Measurements from ENCODE around the gene LMO1.

Gene LMO1

DNA sequence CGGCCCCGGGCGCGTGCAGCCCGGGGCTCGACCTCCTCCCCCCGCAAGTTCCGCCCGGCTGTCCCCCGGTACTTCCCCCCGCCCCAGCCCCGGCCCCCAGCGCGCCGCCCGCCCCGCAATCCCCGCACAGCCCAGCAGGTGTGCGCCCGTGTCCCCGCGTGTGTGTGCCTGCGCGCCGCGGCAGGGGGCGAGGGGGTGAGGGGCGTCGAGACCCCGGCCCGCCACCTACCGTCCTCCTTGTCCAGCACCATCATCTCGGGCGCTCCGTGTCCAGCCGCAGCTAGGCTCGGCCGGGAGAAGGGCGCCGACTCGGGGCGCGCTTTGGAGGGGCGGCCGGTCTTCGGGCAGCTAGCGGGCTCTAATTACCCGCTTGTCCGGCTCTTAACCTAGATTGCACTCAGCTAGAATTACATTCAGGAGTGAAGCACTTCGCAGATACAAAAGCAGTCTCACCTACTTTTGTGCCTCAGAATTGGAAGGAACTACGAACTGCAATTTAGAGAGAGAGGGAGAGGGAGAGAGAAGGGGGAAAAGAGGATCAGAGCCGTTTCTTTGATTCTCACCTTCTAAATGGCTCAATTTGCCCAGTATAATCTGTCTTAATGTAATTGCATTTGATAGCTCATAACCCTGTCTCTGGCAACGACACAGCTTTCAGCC is 439 bp downstream of the LMO1 start:
- DNase-seq (ENCODE audit: low read depth): no peak

DNA sequence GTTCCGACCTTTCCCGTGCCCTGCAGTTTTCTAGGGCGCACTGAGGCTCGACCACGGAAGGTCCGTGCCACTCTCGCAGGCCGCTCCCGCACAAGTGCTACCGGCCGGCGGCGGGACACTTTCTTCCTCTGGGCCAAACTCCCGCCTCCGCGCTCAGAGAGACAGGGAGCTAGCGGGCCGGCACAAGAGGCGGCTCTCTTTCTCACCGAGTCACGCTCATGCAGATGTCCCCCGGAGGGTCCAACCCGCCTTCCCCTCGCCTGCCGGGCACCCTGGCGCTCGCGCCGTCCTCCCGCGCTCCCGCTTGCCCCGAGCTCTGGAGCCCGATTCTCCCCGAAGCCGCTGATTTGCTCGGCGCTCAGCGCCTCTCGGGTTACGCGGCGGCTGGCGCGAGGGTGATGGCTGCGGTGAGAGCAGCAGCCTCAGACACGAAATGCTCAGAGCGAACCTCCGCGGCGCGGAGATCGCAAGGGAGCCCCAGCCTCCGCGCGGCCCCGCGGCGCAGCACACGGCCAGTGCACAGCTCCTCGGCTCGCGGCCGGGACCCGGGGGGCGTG is 1.0 kb downstream of the LMO1 start:
- DNase-seq (ENCODE audit: low read depth): no peak

DNA sequence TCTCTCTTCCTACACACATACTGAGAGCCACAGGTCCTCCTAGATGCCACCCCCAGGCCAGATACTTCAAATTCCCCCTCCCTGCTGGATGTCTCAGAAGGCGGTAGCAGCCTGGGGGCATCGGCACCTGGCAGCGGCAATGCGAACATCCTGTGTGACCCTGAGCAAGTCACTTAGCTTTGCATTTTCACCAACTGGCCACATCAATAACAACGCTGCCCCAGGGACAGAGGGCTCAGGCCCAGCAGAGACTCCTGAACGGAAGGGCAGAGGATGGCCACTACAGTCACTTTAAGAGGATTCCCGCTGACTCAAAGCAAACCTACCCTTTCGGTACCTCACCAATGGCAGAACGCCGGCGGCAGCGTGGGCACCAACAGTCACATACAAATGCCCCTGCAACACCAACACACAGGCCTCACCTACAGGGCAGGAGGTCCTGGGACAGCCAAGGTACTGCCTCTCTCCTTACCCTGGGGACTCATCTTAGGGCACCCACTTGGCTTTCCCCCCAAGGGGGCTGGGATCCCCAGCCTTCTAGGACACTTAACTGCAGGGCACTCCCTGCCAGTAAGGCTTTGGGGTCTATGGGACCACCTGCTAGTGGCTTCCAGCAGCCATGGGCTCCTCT is 1.6 kb downstream of the LMO1 start:
- DNase-seq (ENCODE audit: low read depth): no peak

DNA sequence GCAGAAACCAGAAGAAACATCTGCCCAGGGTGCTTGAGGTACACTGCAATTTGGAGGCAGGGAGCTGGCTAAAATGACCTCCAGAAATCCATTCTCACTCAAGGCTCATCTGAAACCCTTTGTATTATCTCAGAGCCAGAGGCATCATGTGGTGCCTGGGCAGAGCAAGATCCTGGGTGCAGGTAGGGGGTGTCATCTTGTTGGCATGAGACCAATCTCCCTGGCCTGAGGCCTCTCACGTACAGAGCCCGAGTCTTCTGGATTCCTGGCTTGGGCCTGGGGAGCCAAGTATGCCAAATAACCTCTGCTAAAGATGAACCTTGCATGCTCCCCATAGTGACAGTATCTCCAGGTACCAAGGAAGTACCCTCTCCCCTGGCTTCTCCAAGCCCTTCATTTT is 2.4 kb downstream of the LMO1 start:
- DNase-seq (ENCODE audit: low read depth): no peak

DNA sequence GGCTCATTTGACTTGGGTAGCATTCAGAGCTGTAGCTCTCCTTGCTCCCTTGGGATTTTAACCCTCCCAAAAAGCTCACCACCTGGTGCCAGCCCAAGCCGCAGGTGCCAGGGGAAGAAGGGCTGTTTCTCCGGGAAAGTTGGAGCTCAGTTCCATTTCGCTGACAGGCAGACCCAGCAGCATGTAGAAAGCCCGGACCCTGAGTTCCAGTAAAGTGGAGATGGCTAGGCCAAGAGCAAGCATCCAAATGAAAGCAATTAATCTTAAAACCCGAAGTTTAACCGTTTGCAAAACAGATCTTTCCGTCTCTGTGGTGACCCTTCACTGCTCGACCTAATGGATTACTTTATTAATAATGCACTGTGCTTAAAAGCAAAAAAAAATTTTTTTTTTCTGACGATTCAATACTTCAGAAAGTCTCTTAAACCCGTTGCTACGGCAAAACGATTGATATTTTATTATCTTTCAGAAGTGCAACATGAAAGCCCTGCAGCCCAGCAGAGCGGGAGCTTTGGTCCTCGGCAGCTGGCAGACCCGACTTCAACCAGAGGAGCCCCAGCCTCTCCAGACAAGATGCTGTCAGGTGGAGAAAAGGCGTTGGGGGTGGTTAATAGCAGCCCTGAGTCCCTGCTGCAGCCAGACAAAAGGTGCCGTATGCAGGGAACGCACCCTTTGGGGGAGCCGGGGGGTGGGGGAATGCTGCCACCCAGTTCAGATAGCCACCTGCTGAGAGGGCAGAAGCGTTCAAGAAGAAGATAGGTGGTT is 3.3 kb downstream of the LMO1 start:
- DNase-seq (ENCODE audit: low read depth): no peak

DNA sequence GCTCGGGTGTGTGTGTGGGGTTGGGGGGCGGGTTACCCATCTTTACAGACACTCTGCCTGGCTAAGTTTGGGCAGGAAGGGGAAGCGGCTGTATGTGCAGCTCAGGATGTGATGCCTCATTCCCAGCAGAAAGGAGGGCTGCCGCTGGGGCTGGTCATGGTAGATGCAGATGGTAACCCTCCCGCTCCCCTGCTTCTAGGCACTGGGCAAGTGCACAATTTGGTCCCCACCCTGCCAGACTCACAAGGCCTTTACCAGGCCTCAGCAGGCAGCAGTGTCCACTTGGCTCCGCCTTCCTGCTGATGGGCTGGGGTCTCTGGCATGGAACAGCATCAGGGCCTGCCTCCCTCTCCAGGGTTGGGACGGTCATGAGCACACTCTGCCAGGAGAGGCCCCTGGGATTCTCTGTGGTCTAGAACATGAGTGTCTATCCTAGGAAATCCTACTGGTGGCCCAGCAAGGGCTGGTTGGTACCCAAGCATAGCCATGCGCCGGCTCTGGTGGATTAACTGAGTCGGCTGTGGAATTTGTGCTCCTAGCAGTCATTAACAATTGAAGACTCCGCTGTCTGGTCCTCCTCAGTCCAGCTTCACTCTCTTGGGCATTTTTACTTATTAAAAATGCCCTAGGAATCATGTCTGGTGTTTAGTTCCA is 4.2 kb downstream of the LMO1 start:
- no peak for DNase-seq (ENCODE audit: low read depth)

DNA sequence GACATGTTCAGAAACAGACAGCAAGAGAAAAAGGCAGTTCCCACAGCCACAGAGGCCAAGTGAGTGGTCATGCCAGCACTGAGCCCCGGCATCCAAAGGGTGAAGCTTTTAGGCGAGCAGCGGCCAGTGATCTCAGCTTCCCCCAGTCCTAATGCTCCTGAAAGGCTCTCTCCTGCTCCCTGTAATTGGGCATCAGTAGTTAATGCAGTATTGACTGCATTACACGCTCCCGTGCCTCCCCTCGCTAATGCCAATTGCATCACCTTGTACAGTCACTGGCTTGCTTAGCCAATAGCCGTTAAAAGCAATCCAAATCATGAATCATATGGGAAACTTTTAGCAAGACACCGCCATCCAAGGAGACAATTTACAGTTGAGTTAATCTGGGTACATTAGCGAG is 4.9 kb downstream of the LMO1 start:
- DNase-seq (ENCODE audit: low read depth): no peak

DNA sequence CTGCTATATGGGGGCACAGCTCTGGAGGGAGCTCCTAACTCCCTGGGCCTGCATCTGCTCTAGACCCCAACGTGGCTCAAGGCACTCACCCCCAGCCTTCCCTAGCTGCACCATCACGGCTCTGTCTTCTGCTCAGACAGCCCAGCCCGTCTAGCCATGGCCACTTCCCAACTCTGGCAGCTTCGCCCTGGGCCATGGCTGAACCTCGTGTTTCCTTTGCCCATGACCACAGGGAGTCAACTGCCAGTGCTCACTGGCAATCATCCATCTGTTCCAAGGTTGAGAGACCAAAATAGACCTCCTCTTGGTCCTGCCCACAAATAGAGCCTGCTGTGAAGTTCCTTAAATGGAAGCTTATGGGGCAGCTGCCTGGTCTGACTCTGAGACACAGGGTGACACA is 5.4 kb downstream of the LMO1 start:
- DNase-seq (ENCODE audit: low read depth): no peak

DNA sequence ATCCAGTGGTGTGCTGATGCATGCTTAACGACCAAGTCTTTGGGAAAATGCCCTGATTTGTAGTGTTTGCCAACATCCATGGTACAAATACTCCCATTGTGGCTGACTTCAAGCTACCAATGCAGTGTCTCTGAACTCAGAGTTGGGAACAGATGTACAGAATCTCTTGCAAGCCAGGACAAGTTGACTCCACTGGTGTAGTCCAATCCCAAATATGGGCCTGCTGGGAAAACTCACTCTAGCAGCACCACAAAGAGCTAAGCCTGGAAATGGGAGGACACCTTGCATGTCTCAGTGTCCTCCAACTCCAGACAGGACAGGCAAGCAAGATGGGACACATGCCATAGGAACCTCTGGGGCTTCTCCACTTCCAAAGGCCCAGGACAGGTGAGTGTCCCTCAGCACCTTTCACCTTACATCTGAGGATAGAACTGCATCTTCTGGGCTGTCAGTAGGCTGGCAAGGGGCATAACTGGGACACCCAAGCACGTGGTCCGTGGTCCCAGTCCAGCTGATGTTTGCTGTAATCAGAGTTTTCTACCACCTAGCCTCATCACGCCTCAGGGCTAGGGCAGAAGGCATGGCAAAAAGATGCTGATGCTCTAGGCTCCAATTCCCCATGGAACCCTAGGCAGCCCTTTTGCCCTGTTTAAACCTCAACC is 6.5 kb downstream of the LMO1 start:
- DNase-seq (ENCODE audit: low read depth): no peak

DNA sequence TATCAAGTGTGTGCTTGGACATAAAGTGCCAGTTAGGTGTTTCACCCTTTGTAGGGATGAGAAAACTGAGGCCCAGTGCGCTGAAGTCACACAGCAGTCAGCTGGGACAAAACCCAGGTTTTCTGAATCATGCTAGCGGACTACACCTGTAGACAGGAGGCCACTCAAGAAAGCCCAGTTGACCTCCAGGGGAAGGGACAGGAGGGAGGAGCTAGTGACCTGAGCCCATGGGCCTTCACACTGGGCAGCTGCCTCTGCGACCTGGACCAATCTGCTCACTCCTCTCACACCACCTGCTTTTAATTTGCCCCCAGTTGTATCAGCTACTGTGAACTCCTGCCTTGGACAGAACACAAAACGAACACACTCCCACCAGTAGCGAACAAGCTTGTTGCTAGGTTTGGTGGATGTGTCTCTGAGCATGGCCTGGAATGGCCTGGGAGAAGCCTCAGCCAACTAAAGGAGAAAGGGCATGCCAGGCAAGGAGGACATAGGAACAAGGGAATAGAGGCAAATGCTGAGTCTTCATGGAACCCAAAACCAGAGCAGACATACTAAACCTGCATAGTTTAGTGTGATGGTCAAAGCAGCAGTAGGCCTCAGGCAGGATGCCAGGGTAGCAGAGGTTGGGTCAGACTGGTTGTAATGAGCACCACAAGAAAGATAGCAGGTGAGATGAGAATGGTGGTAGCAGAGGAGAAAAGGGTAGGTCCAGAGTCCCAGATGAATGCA is 7.2 kb downstream of the LMO1 start:
- DNase-seq (ENCODE audit: low read depth): no peak

DNA sequence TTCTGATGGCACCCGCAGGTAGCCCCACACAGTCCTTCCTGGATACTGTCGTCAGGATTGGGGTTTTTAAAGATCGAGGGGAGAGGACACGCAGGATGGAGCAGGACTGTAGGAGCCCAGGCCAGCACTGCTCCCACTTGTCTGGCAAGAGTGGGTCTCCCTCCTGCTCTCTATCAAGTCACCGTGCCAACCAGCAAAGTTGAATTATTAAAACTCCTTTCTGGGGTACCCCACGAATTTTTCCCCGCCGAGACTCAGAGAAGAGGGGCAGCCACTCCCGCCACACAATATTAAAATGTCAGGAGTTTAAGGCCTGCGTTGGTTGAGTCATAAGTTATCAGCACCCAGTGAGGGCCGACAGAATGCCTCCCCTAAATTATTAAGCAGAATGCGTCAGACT is 10.1 kb downstream of the LMO1 start:
- no peak for DNase-seq (ENCODE audit: low read depth)

DNA sequence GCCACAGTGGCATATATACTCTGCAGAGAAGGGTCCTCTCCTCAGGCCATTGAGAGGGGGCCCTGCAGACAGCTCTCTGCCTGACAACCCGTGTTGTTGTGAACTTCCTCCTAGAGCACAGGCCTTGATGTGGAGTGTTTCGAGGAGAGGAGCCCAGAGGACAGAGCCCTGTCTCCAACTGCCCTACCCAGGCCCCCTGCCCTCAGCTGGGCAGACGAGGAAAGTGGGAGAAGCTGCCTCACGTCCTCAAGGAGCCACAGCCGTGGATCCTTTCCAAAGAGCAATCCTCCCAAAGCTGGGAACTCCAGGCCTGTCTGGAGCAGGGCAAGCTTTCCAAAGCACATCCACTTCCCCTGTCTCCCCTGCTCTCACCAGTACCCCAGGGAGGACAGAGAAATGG is 10.7 kb downstream of the LMO1 start:
- no peak for DNase-seq (ENCODE audit: low read depth)

DNA sequence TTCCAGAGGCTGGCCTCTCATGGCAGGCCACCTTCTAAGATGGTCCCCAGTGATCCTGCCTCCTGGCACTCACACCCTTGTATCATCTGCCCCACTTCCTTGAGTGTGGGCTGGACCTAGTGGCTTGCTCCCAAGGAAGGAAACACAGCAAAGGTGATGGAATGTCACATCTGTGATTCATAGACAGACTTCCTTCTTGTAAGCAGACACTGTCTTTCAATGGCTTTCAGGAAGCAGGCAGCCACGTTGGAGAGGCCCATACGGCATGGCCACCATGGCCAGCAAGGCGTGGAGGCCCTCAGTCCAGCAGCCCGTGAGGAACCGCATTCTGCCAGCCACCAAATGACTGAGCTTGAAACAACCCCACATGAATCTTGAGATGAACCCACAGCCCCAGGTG is 11.3 kb downstream of the LMO1 start:
- no peak for DNase-seq (ENCODE audit: low read depth)

DNA sequence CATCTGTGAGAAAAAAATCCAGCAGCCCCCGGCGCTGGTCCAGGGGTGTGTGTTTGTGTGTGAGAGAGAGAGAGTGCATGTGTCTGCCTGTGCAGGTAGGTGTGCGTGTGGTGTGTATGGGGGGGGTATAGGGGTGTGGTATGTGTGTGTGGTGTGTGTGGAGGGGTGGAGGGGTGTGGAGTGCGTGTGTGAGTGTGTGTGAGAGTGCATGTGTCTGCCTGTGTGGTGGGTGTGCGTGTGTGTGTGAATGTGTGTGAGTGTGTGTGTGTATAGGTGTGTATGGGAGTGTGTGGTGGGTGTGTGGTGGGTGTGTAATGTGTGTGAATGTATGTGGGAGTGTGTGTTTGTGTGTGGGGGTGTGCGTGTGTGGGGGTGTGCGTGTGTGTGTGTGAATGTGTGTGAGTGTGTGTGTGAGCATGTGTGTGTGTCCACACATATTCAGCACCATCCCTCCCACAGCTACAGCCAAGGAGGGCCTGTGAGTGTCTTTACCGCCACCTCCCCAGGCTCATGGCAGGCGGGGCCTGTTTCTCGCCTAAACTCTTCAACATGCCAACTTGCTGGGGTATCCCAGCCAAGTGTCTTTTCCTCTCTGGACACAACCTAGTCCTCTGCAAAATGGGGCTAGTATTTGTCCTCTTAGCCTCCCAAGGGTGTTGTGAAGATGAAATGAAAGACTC is 11.9 kb downstream of the LMO1 start:
- DNase-seq (ENCODE audit: low read depth): no peak

DNA sequence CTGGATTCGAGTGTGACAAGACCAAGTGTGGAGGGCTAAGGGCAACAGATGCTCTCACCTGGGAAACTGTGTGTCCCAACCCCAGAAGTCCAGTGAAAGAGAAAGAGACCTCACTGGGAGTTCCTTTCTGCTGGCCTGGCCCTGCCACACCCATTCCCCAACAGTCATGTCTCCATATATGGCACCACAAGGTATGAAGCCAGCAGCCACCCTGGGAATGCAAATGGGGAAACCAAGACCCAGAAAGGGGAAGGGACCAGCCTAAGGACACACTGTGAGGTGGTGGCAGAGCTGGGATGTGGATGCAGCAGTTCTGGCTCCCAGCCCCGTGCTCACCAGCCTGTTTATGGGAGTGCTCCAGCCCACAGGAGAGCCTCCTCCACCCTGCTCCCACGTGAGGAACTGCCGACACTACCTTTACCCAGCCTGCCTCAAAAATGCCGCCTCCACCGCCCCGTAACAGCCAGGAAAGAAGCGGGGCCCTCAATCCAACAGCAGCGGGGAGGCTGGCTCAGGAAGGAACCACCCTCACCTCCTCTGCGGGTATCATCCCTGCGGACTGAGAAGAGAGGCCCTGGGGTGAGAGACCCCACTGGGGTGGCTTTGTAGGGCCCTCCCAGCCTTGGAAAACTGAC is 12.6 kb downstream of the LMO1 start:
- no peak for DNase-seq (ENCODE audit: low read depth)

DNA sequence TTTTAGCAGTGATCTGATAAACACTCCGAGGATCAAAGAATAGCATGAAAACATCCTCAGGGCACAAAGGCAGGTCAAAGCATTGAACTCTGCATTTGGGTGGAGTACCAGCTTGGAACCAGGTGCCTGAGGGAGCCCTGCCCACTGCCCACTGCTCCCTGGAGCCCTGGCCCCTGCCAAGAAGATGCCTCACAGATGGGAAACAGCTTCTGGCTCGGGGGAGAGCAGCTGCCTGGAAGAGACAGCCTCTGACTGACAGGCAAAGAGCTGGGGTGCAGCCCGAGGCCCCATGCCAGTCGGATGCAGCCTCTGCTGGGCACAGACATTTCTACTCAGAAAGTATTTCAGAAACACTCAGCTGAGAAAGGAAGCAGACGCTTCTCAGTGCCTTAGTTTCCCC is 13.2 kb downstream of the LMO1 start:
- DNase-seq (ENCODE audit: low read depth): no peak

DNA sequence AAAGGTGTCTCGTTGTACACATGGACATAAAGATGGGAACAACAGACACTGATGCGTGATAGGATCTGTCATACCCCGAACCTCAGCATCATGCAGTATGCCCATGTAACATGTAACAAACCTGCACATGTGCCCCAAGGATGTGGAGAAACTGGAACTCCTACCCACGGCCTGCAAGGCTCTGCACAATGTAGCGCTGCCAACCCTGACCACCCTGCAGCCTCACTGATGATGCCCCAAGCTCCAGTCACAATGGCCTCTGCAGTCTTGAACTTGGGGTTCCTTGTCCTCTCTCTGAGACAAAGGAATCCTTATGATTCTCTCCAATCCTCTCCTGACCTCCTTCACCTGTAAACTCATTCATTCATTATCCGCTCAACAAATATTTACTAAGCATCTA is 14.2 kb downstream of the LMO1 start:
- no peak for DNase-seq (ENCODE audit: low read depth)

DNA sequence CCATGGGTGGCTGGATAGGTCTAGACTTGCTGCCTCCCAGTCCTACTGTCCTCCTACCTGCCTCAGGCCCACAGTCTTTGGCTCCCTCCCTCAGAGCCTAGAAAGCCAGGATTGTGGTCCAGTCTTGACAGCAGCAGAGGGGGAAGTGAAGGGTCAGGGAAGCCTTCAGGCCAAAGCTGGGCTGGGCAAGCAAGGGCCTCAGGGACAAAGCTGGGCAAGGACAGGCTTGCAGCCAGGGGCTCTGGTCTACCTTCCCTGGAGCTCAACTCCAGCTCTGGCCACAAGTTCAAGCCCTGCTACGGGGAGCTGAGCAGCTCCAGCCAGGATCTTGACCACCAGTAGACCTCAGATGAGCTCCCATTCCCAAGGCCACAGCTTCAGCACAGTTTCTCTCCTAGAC is 14.9 kb downstream of the LMO1 start:
- DNase-seq (ENCODE audit: low read depth): no peak

DNA sequence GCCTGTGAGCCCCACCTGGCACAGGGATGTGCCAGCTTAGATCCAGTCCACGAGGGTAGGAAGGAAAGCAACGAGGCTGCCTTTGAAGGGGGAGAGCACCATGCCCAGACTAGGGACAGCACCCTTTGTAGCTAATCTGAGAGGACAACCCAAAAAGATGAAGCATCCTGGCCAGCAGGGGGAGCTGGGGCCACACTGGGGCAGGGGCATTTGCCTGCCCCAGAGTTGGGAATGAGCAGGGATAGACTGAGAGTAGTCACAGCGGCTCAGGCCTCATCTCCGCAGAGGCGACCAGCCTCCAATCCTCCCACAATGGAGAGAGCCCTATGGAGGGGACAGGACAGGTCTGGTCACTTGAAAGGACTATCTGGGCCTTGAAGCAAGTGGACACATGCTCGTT is 16.4 kb downstream of the LMO1 start:
- DNase-seq (ENCODE audit: low read depth): no peak

DNA sequence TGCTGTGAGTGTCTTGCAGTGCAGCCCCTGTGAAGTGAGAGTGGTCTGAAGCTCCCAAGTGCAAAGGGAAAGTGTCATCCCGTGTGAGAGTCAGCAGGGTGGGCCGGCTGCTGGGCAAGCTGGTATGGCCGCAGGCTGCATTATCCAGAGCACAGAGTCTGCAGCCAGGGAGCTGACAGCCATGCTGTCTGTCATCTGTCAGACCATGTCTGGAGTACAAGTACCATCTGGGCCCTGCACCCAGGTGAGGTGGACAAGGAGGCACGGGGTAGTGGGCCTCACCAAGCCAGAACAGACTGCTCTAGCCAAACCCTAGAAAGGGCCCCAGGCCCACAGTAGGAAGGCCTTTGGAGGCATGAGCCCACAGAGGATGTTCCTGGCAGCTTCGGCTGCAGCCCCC is 20.2 kb downstream of the LMO1 start:
- no peak for DNase-seq (ENCODE audit: low read depth)

All from T-helper 22 cell (primary cell).